K562 (cell line): ENCODE measurements around the gene CDK11B. TPM values are rescaled to one million over a fixed set of nuclear protein-coding genes. Genes with fewer than 3 reads are reported as not detected.

ENCODE experiments used
- ATAC-seq: fragments of 200-7000 bp; cut with Tn5 transposase; 3 replicates; pipeline ENCODE4 v1.9.1; 2020; ENCODE audit warnings: moderate library complexity
- BruUV-seq: library from RNA; stranded (reverse); fragments of 400-500 nt; replicated peaks from 2 replicates; lab custom pipeline; 2021; lab: Mats Ljungman, UMichigan
- CTCF ChIA-PET: fragments of 300-600 bp; formaldehyde crosslinking; extraction: SDS; loops from one replicate; lab custom pipeline; 2021; ENCODE audit warnings: low intra/inter-chr PET ratio; lab: Yijun Ruan, JAX
- POLR2A ChIA-PET: fragments of 300-600, 350-650 bp; sonication (Branson Sonifier 250); formaldehyde crosslinking; extraction: SDS; loops from one replicate; lab custom pipeline; 2021; ENCODE audit warnings: antibody characterized with exemption, inconsistent platforms; lab: Yijun Ruan, JAX
- DNase-seq, 4 experiments: peaks; one replicate each; pipeline versions ENCODE4 v3.0.0 to v3.0.0-alpha.2; 2011 to 2018; ENCODE audit warnings: low spot score in 3 of 4, mixed read lengths in 3 of 4; ENCODE audit errors: extremely low read depth in 1 of 4
- FAIRE-seq: peaks from 2 replicates; lab custom pipeline; 2011; peaks lifted over from hg19 to GRCh38; lab: Jason Lieb, UNC
- H2AFZ ChIP-seq: 2 replicates; pipeline ENCODE4 v1.6.0; 2011; ENCODE audit warnings: low read depth, low read length, control low read depth, inconsistent platforms
- H3K27ac ChIP-seq: fragments of 200-600 bp; 3 replicates; pipeline ENCODE4 v1.8.0; 2011; ENCODE audit warnings: low read depth, mild to moderate bottlenecking, control low read depth, inconsistent platforms, low read length, moderate library complexity, mixed read lengths; ENCODE audit errors: extremely low read depth
- H3K27me3 ChIP-seq, 2 experiments: fragments of 300-600 bp in 1 of 2; 2 replicates in 1 of 2; 3 replicates in 1 of 2; pipeline versions ENCODE4 v1.6.0 to v1.8.0; 2011; ENCODE audit warnings: inconsistent platforms in 2 of 2, low read length in 2 of 2, mild to moderate bottlenecking in 1 of 2, mixed read lengths in 1 of 2, moderate library complexity in 1 of 2; ENCODE audit not compliant: control insufficient read depth in 2 of 2, insufficient read depth in 2 of 2
- H3K36me3 ChIP-seq: fragments of 300-600 bp; 3 replicates; pipeline ENCODE4 v1.8.0; 2011; ENCODE audit warnings: mild to moderate bottlenecking, low read length, inconsistent platforms; ENCODE audit not compliant: control insufficient read depth, insufficient read depth
- H3K4me1 ChIP-seq, 2 experiments: fragments of 200-600 bp in 1 of 2; replicated peaks in 1 of 2; 2 replicates in 1 of 2; 3 replicates in 1 of 2; pipeline versions ENCODE4 v1.5.1 to v1.8.0; 2011; ENCODE audit warnings: inconsistent platforms in 2 of 2, low read length in 2 of 2, mild to moderate bottlenecking in 1 of 2, mixed read lengths in 1 of 2, moderate library complexity in 1 of 2; ENCODE audit not compliant: control insufficient read depth in 2 of 2, insufficient read depth in 2 of 2
- H3K4me2 ChIP-seq: 2 replicates; pipeline ENCODE4 v1.6.1; 2011; ENCODE audit warnings: low read length, control low read depth, inconsistent platforms, mixed read lengths; ENCODE audit not compliant: insufficient read depth
- H3K4me3 ChIP-seq: fragments of 200-600 bp; sonication (generic), shearing (Covaris generic); 2 replicates; pipeline ENCODE4 v1.5.1; 2016; ENCODE audit warnings: control low read depth, inconsistent platforms
- H3K79me2 ChIP-seq: fragments of 200-600 bp; 3 replicates; pipeline ENCODE4 v1.8.0; 2011; ENCODE audit warnings: low read length, inconsistent platforms; ENCODE audit not compliant: control insufficient read depth, insufficient read depth
- H3K9ac ChIP-seq, 2 experiments: 2 replicates each; pipeline versions ENCODE4 v1.6.0 to v1.6.1; 2011; ENCODE audit warnings: low read depth in 2 of 2, low read length in 2 of 2, control low read depth in 1 of 2, inconsistent platforms in 1 of 2, mild to moderate bottlenecking in 1 of 2, mixed read lengths in 1 of 2; ENCODE audit not compliant: insufficient read depth in 1 of 2
- H3K9me1 ChIP-seq: one replicate; pipeline ENCODE4 v1.6.0; 2011; ENCODE audit warnings: inconsistent platforms, mild to moderate bottlenecking, low read length, moderate library complexity; ENCODE audit not compliant: control insufficient read depth, insufficient read depth
- H3K9me3 ChIP-seq: replicated peaks from 2 replicates; pipeline ENCODE4 v1.5.1; 2011; ENCODE audit warnings: low read depth, low read length, inconsistent platforms; ENCODE audit not compliant: control insufficient read depth, insufficient read depth
- H4K20me1 ChIP-seq: replicated peaks from 2 replicates; pipeline ENCODE4 v1.6.1; 2011; ENCODE audit warnings: low read length, inconsistent platforms, mixed read lengths; ENCODE audit not compliant: control insufficient read depth, insufficient read depth
- CBFB ChIP-seq: sonication (generic); formaldehyde crosslinking; IDR thresholded peaks from 2 replicates; pipeline ENCODE4 v1.4.0; 2020; ENCODE audit warnings: mild to moderate bottlenecking, missing genetic modification reagents
- HDAC2 ChIP-seq: fragments of 450-650 bp; IDR thresholded peaks from 2 replicates; pipeline ENCODE4 v1.6.1; 2016; ENCODE audit warnings: mild to moderate bottlenecking
- KLF1 ChIP-seq: fragments of 450-650 bp; IDR thresholded peaks from 2 replicates; pipeline ENCODE4 v1.6.1; 2016; ENCODE audit warnings: missing genetic modification characterization, missing compliant biosample characterization
- MCM2 ChIP-seq: fragments of 450-650 bp; IDR thresholded peaks from 2 replicates; pipeline ENCODE4 v1.6.1; 2017; ENCODE audit warnings: low read depth, mild to moderate bottlenecking
- PYGO2 ChIP-seq: fragments of 450-650 bp; IDR thresholded peaks from 2 replicates; pipeline ENCODE4 v1.6.1; 2016; ENCODE audit warnings: mild to moderate bottlenecking, missing genetic modification characterization, moderate library complexity, missing compliant biosample characterization
- TRIM28 ChIP-seq: fragments of 450-650 bp; IDR thresholded peaks from 2 replicates; pipeline ENCODE4 v1.6.1; 2017
- ZNF232 ChIP-seq: sonication (generic); formaldehyde crosslinking; IDR thresholded peaks from 2 replicates; pipeline ENCODE4 v1.8.0; 2022; ENCODE audit warnings: mild to moderate bottlenecking, missing genetic modification reagents
- WGBS: fragments of 100-300 bp; shearing (Covaris generic); methylation state at CpG from one replicate; pipeline ENCODE4 v1.1.6; 2016; ENCODE audit warnings: low coverage, mixed read lengths; ENCODE audit not compliant: insufficient coverage; ENCODE audit errors: missing lambda C conversion rate; 5-methylcytosine and 5-hydroxymethylcytosine counted together
- in situ Hi-C: fragments of 300-500 bp; cut with MboI; formaldehyde crosslinking; loops from 4 replicates; pipeline ENCODE4 v1.15.0; 2018; ENCODE audit warnings: inconsistent platforms, mixed read lengths
- intact Hi-C: fragments of 100-400 bp; cut with micrococcal nuclease; formaldehyde crosslinking; loops from 2 replicates; pipeline ENCODE4 v1.14.2; 2022
- polyA plus RNA-seq, 8 experiments: library from polyadenylated mRNA; depleted of rRNA in 4 of 8; stranded (reverse) in 5 of 8; unstranded in 3 of 8; fragments of >200 nt; fragmentation: Nextera tagmentation in 2 of 8; fragmentation: Illumina TruSeq in 1 of 8; extraction: Ambion mirVana in 2 of 8; extraction: Trizol in 1 of 8; gene quantifications; 2 replicates each; pipeline versions ENCODE4 v1.2.1 to v1.2.3, GENCODE V29; 2011 to 2014; ENCODE audit warnings: inconsistent platforms in 1 of 8, missing spikeins in 1 of 8
- total RNA-seq, 7 experiments: library from RNA; depleted of rRNA in 6 of 7; stranded (reverse); fragments of >200 nt in 6 of 7; fragmentation: Illumina TruSeq in 2 of 7; extraction: Trizol in 2 of 7; gene quantifications; 2 replicates each; pipeline versions ENCODE4 v1.2.1 to v1.2.3, GENCODE V29; 2011 to 2021; ENCODE audit warnings: low replicate concordance in 1 of 7
- TF ChIP-seq, protein P1 (sequence below): fragments of 250-450 bp; sonication (Bioruptor Pico); IDR thresholded peaks from 2 replicates; pipeline ENCODE4 v1.8.0; 2022; ENCODE audit warnings: inconsistent platforms, mild to moderate bottlenecking, moderate library complexity, borderline replicate concordance
- TF ChIP-seq, protein P2 (sequence below): fragments of 250-450 bp; sonication (Bioruptor Pico); IDR thresholded peaks from 2 replicates; pipeline ENCODE4 v1.4.0; 2020
- TF ChIP-seq, protein P3 (sequence below): fragments of 450-650 bp; IDR thresholded peaks from 2 replicates; pipeline ENCODE4 v1.6.1; 2016; ENCODE audit warnings: borderline replicate concordance
- TF ChIP-seq, protein P4 (sequence below): fragments of 450-650 bp; formaldehyde crosslinking; IDR thresholded peaks from 2 replicates; pipeline ENCODE4 v1.4.0; 2022; ENCODE audit warnings: missing genetic modification characterization

CDK11B gene
- total and polyA plus RNA-seq, 9 of the 15 experiments (the other 6 are each of a cell fraction or from before 2014, with no cell fraction given): 2.8 to 52.2 (median 19.5) TPM

- CTCF ChIA-PET: no interaction called here
- Histone ChIP-seq H3K9me1 (no peaks in the 10 kb centered on the region), H3K4me1 (peaks cover 20 to 65% of the 10 kb centered on the region in 2 experiments; a peak in 4 of 5 replicates), H3K27me3 (no peaks in the 10 kb centered on the region; a peak in 1 of 5 replicates), H3K36me3 (peaks cover 9% of the 10 kb centered on the region; the same call in 2 of the 3 replicates), H3K79me2 (peaks cover 31% of the 10 kb centered on the region), H3K27ac (peak overlapping the region; percentile 99), H4K20me1 (0 out of 2 replicates have a peak, but pooled peaks cover 17% of the 10 kb centered on the region), H2AFZ (peak overlapping the region; percentile 60), H3K4me3 (peak overlapping the region; percentile 87), H3K9ac (peak overlapping the region; percentile 99 to 100), H3K9me3 (no peaks in the 10 kb centered on the region), H3K4me2 (peak overlapping the region; percentile 94)
- under 1% methylated on average over 19 of the region's 23 CpGs for WGBS
- POLR2A ChIA-PET: interaction anchor here (0.6 to 3.9 kb wide), 9 partner anchors 9 to 208 kb away, joined by 3 to 61 read pairs (median 3); partner anchors contain the start of genes FNDC10 and MRPL20
- no peak for ATAC-seq
- no TSS peak for BruUV-seq
- intact Hi-C loops: loop anchor here (1.0 kb wide), 1 partner anchor 40 kb away; no protein-coding TSS in a partner anchor
- FAIRE-seq: no peak
- in situ Hi-C loops: no loop called here
- no peak for DNase-seq
- TF ChIP-seq, protein P1, sequence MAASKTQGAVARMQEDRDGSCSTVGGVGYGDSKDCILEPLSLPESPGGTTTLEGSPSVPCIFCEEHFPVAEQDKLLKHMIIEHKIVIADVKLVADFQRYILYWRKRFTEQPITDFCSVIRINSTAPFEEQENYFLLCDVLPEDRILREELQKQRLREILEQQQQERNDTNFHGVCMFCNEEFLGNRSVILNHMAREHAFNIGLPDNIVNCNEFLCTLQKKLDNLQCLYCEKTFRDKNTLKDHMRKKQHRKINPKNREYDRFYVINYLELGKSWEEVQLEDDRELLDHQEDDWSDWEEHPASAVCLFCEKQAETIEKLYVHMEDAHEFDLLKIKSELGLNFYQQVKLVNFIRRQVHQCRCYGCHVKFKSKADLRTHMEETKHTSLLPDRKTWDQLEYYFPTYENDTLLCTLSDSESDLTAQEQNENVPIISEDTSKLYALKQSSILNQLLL (CRISPR knock-in tag): no peak
- TF ChIP-seq PYGO2 (tag) (no peak), MCM2 (no peak), CBFB (0 out of 2 replicates have a peak, but pooled peaks have one; percentile 15), TRIM28 (no peak), KLF1 (no peak), HDAC2 (peak; percentile 7; the same call in 1 of the 2 replicates), ZNF232 (CRISPR knock-in tag) (no peak)
- TF ChIP-seq, protein P2, sequence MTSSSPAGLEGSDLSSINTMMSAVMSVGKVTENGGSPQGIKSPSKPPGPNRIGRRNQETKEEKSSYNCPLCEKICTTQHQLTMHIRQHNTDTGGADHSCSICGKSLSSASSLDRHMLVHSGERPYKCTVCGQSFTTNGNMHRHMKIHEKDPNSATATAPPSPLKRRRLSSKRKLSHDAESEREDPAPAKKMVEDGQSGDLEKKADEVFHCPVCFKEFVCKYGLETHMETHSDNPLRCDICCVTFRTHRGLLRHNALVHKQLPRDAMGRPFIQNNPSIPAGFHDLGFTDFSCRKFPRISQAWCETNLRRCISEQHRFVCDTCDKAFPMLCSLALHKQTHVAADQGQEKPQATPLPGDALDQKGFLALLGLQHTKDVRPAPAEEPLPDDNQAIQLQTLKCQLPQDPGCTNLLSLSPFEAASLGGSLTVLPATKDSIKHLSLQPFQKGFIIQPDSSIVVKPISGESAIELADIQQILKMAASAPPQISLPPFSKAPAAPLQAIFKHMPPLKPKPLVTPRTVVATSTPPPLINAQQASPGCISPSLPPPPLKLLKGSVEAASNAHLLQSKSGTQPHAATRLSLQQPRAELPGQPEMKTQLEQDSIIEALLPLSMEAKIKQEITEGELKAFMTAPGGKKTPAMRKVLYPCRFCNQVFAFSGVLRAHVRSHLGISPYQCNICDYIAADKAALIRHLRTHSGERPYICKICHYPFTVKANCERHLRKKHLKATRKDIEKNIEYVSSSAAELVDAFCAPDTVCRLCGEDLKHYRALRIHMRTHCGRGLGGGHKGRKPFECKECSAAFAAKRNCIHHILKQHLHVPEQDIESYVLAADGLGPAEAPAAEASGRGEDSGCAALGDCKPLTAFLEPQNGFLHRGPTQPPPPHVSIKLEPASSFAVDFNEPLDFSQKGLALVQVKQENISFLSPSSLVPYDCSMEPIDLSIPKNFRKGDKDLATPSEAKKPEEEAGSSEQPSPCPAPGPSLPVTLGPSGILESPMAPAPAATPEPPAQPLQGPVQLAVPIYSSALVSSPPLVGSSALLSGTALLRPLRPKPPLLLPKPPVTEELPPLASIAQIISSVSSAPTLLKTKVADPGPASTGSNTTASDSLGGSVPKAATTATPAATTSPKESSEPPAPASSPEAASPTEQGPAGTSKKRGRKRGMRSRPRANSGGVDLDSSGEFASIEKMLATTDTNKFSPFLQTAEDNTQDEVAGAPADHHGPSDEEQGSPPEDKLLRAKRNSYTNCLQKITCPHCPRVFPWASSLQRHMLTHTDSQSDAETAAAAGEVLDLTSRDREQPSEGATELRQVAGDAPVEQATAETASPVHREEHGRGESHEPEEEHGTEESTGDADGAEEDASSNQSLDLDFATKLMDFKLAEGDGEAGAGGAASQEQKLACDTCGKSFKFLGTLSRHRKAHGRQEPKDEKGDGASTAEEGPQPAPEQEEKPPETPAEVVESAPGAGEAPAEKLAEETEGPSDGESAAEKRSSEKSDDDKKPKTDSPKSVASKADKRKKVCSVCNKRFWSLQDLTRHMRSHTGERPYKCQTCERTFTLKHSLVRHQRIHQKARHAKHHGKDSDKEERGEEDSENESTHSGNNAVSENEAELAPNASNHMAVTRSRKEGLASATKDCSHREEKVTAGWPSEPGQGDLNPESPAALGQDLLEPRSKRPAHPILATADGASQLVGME (CRISPR knock-in tag): peak; percentile 80; the same call in 1 of the 2 replicates
- TF ChIP-seq, protein P3, sequence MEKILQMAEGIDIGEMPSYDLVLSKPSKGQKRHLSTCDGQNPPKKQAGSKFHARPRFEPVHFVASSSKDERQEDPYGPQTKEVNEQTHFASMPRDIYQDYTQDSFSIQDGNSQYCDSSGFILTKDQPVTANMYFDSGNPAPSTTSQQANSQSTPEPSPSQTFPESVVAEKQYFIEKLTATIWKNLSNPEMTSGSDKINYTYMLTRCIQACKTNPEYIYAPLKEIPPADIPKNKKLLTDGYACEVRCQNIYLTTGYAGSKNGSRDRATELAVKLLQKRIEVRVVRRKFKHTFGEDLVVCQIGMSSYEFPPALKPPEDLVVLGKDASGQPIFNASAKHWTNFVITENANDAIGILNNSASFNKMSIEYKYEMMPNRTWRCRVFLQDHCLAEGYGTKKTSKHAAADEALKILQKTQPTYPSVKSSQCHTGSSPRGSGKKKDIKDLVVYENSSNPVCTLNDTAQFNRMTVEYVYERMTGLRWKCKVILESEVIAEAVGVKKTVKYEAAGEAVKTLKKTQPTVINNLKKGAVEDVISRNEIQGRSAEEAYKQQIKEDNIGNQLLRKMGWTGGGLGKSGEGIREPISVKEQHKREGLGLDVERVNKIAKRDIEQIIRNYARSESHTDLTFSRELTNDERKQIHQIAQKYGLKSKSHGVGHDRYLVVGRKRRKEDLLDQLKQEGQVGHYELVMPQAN: peak; percentile 92
- TF ChIP-seq, protein P4, sequence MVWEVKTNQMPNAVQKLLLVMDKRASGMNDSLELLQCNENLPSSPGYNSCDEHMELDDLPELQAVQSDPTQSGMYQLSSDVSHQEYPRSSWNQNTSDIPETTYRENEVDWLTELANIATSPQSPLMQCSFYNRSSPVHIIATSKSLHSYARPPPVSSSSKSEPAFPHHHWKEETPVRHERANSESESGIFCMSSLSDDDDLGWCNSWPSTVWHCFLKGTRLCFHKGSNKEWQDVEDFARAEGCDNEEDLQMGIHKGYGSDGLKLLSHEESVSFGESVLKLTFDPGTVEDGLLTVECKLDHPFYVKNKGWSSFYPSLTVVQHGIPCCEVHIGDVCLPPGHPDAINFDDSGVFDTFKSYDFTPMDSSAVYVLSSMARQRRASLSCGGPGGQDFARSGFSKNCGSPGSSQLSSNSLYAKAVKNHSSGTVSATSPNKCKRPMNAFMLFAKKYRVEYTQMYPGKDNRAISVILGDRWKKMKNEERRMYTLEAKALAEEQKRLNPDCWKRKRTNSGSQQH (CRISPR knock-in tag): 0 out of 2 replicates have a peak, but pooled peaks have one; percentile 64
Measured at GRCh38 chr1:1614954-1615255, 43.9 kb downstream of the CDK11B start.
